Stimulated activated CD8-positive, alpha-beta memory T cell treated with anti-CD3 and anti-CD28 coated beads, Interleukin-12 subunit alpha, Interleukin-12 subunit beta, amount 100 ng/mL, for 1 hour (primary cell): Measurements from ENCODE around the gene UBAC2.
"Not testable (repeated sequence)": the region's sequence is repeated elsewhere in the genome, so short reads cannot be mapped to it uniquely, and the experiment has no call there.

Source experiments
- DNase-seq: peaks from one replicate; pipeline ENCODE4 v3.0.0-alpha.2; 2020; ENCODE audit warnings: low read depth

Gene UBAC2

DNA sequence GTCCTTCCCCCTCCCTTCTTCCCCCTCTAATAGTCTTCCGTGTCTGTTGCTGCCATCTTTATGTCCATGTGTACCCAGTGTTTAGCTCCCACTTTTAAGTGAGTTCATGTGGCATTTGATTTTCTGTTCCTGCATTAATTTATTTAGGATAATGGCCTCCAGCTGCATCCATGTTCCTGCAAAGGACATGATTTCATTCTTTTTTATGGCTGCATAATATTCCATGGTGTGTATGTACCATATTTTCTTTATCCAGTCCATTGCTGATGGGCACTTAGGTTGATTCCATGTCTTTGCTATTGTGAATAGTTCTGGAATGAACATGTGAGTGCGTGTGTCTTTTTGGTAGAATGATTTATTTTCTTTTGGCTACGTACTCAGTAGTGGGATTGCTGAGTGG is 48.5 kb downstream of the UBAC2 start:
- not testable (repeated sequence) for DNase-seq

DNA sequence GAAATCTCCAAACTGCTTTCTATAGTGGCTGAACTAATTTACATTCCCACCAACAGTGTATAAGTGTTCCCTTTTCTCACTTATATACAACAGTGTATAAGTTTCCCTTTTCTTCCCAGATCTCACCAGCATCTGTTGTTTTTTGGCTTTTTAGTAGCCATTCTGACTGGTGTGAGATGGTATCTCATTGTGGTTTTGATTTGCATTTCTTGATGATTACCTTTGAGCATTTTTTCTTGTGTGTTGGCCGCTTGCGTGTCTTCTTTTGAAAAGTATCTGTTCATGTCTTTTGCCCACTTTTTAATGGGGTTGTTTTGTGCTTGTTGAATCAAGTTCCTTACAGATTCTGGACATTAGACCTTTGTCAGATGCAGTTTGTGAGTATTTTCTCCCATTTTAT is 49.0 kb downstream of the UBAC2 start:
- DNase-seq: not testable (repeated sequence)

DNA sequence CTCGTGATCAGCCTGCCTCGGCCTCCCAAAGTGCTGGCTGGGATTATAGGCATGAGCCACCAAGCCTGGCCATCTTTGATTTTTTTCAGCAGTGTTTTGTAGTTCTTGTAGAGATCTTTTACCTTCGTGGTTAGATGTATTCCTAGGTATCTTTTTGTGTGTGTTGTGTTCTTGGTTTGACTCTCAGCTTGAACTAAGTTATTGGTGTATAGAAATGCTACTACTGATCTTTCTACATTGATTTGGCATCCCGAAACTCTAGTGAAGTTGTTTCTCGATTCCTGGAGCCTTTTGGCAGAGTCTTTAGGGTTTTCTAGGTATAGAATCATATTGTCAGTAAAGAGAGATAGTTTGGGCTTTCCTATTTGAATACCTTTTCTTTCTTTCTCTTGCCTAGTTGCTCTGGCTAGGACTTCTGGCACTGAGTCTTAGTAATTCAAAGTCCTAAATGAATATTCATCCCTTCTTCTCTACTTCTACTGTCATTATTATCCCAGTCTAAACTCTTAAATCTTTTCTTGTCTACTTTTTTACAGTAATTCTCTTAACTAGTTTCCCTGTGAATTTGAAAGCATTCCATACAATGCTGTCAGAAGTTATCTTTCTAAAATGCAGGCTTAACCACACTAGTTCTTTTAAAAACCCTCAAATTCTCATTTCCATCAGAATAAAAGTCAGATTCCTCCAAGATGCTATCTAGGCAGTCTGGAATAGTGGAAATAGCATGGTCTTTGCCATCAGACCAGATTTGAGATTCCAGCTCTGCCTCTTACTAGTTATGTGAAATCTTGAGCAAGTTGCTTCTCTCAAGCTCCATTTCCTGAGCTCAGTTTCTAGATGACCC is 50.5 kb downstream of the UBAC2 start:
- no peak for DNase-seq

DNA sequence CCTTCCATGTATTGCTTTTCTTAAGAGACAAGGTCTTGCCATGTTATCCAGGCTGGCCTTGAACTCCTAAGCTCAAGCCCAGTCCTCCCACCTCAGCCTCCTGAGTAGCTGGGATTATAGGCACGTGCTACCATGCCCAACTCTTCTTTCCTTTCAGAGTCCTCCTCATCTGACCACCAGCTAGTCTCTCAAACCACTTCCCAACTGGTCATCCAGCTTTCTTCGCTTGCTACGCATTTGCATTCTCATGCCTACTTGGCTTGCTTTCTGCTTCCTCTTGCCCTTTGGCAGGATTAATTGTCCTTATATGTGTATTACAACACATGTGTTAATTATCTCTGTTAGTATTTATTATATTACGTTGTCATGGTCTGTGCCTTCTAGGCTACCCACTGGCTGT is 51.3 kb downstream of the UBAC2 start:
- DNase-seq: no peak

DNA sequence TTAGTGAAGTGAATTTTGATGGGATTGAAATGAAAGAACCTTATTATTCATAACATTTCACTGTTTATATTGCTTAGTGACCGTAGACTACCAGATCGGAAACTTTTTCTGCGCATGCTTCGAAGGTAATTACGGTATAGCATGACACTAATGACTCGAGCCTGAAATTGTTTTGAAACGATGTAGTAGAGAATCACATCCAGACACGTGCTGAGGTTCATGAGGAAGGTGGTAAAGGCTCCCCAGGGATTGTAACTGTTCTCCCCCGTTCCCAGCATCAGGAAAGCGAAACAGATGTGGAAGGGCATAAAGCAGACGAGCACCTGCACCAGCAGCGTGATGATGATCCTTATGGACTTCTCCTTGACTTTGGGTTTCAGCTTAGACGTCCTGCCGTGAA is 54.2 kb downstream of the UBAC2 start:
- no peak for DNase-seq

DNA sequence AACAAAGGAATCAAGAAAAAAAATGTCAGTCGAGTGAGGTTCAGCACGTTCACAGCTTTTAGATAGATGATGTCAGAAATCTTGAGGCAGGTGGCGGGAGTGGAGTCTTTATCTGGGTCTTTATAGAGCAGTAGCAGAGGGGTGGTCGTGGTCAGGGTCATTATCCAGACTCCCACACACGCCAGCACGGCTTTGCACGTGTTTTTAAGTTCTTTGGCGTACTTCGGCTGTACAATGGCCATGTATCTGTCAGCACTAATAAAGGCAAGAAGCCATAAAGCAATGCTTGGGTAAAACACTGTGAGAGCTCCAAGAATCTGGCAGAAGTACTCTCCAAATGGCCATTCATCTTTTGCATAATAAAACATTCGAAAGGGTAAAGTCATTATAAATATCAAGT is 54.6 kb downstream of the UBAC2 start:
- DNase-seq: no peak

DNA sequence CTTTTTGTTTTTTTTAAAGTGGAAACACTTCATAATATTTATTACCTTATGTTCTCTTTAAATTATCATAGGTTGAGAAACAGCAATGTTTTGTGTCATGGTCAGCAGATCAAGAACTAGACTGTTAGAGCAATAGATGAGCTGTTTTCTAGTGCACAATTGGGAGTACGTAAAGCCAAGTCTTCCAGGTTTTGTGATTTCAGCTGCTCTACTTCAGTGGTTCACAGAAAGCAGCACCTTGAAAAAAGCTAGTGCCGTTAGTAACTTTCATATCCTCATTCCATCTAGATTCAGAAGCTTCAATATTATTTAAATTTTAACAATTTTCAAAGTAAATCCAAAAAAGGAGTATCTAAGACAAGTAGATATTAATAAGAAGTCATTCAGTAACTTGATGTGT is 55.6 kb downstream of the UBAC2 start:
- DNase-seq: no peak

DNA sequence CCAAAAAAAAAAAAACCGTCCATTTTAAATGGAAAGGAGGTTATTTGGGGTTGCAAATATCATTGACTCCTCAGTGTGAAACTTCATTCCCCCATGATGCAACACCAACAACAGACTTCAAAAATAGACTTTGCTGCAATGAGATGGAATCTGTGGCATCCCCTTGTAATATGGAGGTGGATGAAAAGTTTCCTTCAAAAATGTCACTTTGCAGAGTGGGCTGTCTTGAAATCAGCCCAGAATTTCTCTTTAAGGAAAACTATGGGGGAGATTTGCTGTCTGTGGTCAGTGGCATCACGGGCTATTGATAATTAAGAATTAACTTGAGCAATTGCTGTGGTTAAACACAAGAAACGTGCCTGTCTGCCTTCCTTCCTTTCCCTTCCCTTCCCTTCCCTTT is 56.1 kb downstream of the UBAC2 start:
- no peak for DNase-seq

DNA sequence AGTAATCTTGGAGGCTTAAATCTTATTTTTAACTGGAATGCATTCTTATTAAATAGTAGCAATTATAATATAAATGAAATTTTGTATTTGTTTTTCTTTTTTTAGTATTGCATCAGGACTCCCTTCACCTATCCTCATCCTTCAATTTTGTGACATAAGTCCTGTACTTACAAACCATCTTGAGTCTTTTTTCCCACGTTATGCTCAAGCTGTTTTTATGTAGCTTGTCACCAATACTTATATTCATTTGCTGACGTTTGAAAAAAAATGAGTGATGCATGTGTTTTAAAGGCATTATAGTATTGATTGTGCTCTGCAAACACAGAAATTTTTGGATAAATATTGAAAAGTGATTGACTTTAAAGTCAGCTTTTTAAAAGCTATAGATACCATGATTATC is 56.6 kb downstream of the UBAC2 start:
- DNase-seq: no peak

DNA sequence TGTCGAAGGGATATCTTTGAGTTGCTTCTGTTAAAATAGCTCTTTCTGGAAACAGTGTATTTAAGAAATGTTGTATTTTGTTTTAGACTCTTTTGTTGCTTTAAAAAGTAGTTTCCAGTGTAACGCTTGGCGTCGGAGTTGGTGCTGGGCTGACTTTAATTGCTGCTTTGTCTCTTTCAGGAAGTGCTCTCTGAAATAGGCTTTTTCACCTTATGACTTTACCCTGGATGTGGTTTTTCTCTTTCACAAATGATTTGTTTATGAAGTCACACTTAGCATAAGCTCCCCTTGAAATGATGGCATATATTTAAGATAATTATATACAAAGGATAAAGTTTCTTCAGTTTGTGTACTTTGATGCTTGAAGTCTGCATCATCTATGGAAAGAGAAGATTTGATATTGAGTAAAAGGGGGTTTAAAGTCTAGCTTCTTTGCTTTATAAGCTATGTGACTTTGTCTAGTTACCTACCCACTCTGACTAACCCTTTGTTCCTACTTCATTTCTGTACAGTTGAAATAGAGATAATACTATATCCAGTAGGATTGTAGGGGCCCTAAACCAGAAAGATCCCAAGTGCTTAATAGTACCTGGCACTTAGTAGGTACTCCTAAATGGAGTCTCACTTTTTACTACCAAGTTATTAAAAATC is 57.7 kb downstream of the UBAC2 start, which contains the start of gene GPR18:
Gene GPR18, minus strand, starts transcription at position 170 of the 651 bp plus-strand sequence. CDS start 2,507 bp downstream, outside the sequence.
- DNase-seq: no peak

DNA sequence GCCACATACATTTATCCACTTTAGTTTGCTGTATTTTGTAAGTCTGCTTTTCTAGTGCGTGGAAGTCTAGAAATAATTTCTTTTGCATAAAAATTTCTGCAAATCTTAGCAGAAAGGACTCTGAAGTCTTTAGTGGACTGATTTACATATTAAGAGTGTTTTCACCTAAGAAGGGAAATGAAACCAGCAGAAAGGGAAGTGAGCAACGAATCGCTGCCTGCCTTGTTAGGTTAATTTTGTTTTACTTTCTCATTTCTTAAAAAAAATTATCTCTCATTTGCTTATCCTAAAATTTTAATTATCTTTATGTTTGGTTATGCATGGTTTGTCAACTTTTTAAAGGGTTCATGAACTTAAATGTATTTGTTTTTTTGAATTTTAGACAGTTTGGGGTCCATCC is 58.3 kb downstream of the UBAC2 start:
- DNase-seq: no peak

DNA sequence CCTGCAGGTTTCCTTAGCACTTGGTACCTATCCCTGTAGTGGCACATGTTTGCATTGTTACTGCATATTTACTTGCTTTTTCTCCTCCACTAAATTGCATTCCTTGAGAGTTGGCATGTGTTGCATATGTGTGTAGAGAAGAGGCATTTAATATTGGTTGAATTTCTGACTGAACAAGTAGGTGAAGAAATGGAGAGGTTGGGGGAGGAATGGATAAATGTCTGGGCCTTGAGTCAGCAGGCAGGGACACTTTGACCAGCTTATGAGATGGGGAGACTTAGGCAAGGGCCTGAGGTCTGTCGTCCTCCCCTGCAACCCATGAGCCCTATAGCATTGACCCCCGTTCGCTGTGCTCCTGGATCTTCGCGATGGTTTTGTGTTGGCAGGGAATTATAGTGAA is 59.6 kb downstream of the UBAC2 start:
- DNase-seq: no peak

DNA sequence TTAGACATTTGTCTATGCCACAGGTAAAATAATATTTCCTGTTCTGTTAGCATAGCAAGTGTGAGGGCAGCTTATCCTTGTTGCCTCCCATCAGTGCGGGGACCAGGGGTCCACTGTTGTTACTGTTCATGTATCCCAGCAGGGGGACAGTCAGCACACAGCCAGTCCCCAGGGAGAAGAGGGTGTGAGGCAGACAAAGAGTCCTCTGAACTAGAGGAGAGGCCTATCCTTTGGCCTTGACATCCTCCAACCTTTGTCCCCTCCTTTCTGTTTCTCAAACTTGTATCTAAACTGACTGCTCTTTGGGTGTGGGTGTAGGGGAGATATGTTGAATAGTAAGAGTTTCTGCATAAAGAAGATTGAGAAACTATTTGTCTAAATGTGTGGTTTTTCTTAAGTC is 60.4 kb downstream of the UBAC2 start:
- no peak for DNase-seq

DNA sequence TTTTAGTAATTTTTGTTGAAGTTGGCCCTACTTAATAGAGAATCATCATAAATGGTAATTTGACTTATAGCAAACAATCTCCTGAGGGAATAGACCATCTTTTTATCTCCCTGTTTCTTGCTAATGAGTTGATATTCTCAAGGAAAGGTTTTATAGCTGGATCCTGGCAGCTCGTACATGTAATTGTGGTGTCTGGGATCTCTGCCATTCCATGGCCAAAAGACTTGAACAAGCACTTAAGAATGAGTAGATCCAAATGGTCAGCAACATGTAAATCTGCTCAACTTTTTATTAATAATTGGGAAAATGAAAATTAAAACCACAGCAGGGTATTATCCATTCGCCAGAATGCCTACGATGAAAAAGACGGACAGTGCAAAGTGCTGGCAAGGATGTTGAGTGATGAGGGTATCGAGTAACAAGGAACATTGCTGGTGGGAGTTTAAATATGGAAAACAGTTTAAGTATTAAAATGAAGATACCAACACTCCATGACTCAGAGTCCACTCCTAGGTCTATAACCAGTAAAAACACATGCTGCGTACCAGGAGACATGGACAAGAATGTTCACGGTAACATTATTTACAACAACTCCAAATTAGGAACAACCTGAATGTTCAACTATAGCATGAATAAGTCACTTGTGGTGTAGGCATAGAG is 62.6 kb downstream of the UBAC2 start:
- no peak for DNase-seq

DNA sequence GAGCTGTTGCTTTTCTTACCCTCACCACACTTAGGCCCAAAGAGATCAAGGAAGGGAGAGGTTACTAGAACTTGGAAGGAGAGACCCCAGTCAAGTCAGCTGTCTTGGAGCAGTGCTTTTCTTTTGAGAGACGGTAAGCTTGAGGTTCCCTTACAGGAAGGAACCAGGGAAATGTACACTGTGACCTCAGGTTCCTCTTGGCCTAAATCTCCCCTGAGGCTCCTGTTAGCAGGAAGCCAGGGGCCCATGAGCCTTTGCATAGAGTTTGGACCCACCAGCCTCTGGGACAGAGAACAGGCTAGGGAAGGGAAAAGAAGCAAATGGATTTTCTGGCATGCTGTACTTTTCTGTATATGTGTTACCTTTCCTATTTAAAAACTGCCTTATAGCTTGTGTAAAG is 63.4 kb downstream of the UBAC2 start:
- no peak for DNase-seq

DNA sequence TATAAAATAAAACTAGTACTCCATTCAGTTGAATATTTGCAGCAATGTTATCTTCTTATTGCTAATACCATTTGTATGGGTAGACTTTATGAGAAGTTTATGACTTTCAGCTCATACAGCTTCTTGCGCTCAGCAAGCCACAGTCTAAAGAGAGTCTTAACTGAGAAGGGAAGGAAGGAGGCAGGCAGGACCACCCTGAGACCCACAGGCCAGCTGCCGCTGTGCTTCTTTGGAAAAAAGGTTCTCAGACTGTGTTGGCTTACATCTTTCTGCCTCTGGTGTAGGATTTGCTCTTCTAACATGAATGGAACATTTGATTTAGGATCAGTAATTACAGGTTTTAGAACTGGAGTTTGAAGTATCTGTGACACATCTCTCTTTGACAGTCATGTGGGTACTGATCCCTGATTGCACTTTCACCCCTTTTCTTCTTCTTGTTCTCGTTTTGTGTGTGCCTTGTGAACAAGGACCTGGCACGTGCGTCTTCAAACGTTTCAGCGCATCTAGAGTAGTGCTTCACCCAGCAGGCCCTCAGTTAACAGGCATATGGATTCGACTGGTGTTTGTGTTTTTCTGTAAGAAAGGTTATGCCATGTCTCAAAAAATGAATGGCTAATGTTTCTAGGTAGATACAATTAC is 64.6 kb downstream of the UBAC2 start:
- DNase-seq: no peak

DNA sequence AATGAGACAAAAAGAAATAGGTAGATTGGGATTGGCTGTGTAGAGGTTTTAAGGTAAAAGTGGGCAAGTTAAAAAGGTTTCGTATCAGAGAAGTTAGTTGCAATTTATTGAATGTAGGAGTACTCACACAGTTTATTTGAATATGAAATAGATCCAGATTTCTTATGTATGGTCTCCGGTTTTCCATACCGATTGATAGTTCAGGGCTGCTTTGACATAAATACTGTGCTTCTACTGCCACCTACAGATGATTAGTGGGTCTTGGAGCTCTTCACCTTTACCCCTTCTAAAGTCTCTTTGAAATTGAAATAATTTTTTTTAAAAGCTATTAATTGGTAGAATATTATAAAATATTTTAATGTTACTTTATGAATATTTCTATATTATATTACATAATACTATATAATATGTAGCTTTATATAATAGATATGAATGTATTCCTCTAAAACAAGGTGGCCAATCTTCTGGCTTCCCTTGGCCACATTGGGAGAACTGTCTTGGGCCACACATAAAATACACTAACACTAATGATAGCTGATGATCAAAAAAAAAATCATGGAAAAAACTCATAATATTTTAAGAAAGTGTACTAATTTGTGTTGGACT is 65.3 kb downstream of the UBAC2 start:
- no peak for DNase-seq

DNA sequence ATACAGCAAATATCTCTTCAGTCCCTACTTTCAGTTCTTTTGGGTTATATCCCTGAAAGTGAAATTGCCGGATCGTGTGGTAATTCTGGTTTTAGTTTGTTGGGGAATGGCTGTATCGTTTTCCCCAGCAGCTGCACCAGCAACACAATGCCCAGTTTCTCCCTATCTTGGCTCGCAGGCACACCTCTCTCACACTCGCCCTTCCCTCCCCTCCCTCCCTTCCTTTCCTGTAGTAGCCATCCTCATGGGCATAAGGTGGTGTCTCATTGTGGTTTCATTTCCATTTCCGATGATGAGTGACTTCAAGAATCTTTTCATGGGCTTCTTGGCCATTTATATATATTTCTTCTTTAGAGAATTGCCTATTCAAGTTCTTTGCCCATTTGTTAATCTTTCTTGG is 66.2 kb downstream of the UBAC2 start:
- DNase-seq: no peak

DNA sequence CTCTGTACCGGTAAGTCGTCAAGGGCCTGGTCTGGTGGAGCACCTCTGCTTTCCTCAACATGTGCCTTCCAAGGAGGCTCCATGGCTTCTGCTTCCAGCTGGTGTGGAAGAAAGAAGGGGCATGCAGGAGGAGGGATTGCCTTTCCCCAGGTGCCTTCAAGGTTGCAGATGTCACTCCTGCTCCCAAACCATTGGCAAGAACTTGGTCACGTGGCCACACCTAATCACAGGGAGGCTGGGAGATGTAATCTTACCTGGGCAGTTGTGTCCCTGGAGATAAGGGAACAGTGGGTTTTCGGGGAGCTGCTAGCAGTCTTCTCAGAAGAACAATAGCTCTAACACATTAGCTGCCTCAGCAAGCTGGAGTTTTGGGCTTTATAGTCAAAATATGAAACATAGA is 67.3 kb downstream of the UBAC2 start:
- DNase-seq: no peak

DNA sequence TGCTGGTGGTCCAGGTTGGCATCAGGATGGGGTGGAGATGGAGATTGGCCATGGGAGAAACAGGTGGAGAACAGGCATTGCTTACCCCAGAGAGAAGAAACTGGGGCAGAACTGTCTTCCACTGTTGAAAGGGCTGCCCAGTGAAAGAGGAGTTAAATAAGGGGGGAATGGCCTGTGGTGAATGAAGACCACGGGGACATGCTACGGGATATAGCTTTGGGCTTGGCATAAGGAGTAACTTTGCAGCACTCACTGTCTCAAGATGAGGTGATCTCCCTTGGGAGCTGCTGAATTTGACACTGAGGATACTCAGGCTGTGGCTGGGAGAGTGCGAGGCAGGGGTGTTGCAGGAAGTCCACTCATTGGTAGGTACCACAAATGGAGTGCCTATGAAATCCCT is 68.2 kb downstream of the UBAC2 start:
- DNase-seq: no peak

DNA sequence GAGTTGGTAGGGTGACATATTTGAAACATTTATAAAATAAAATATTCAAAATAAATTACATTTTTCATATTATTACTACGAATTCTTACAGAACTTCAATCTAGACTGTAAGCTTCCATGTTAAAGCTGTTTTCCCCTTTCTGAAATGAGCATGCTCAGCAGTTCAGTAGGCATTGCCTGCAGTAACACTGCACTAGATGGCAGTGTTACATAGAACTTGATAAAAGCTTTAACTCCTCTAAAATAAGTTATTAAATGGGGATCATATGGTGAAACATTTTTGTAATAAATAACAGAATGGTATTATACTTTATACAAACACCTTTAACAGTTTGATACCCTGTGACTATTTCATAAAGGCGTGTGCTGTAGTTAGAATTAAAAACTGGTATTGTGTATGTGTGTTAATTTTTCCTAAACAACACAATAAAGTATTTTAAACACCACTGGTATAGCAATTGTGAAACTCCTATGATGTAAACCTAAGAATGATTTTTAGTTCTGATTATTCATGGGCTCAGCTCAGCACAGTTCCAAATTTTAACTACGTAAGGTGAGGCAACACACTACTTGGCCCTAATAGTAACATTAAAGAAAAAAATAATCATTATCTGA is 69.1 kb downstream of the UBAC2 start:
- no peak for DNase-seq

DNA sequence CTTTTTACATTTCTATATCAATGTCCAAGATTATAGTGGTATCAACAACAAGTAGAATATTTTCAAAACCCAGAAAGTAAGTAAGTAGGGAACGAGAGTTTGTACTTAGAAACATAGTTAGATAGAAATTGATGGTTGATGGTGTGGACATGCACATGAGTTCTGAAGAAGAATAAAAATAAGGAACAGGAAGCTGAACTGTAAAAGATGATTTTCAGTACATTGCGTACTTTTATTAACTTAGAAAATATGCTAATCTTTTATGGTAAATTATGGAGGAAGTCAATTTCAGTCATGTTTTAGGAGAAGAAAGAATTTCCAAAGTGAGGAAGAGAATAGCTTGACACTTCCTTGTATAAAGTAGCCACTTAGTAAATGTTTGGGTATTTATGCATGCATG is 69.9 kb downstream of the UBAC2 start:
- no peak for DNase-seq
